Endothelial cell (in vitro differentiated cells): ENCODE data around the gene HLF. TPM values are rescaled to one million over a fixed set of nuclear protein-coding genes. Genes with fewer than 3 reads are reported as not detected.

ENCODE experiments used
- DNase-seq: peaks from one replicate; pipeline ENCODE4 v3.0.0; 2021; ENCODE audit warnings: low spot score
- H3K27ac Mint-ChIP-seq: one replicate; pipeline ENCODE4 v1.8.0; 2021; ENCODE audit warnings: mixed read lengths, inconsistent platforms; ENCODE audit not compliant: unreplicated experiment
- H3K27me3 Mint-ChIP-seq: one replicate; pipeline ENCODE4 v1.8.0; 2021; ENCODE audit warnings: mild to moderate bottlenecking, moderate library complexity, mixed read lengths, inconsistent platforms; ENCODE audit not compliant: unreplicated experiment
- H3K36me3 Mint-ChIP-seq: one replicate; pipeline ENCODE4 v1.8.0; 2021; ENCODE audit warnings: mild to moderate bottlenecking, low read depth, mixed read lengths, inconsistent platforms; ENCODE audit not compliant: unreplicated experiment
- H3K4me1 Mint-ChIP-seq: one replicate; pipeline ENCODE4 v1.8.0; 2021; ENCODE audit warnings: mild to moderate bottlenecking, mixed read lengths, inconsistent platforms; ENCODE audit not compliant: unreplicated experiment
- H3K4me3 Mint-ChIP-seq: one replicate; pipeline ENCODE4 v1.8.0; 2021; ENCODE audit warnings: mild to moderate bottlenecking, mixed read lengths, inconsistent platforms; ENCODE audit not compliant: unreplicated experiment
- H3K9me3 Mint-ChIP-seq: one replicate; pipeline ENCODE4 v1.8.0; 2021; ENCODE audit warnings: mixed read lengths, inconsistent platforms; ENCODE audit not compliant: unreplicated experiment
- CTCF ChIP-seq: fragments of 200-600 bp; sonication (generic); IDR thresholded peaks from one replicate; pipeline ENCODE4 v1.5.0; 2021; ENCODE audit warnings: antibody characterized with exemption; ENCODE audit not compliant: unreplicated experiment
- total RNA-seq: library from RNA; stranded (reverse); fragmentation: NEBNext Ultra II Directional; extraction: Animal tissue kit (Norgen Biotek cat#: 25700); gene quantifications from one replicate; pipeline ENCODE4 v1.2.1, GENCODE V29; 2021; ENCODE audit not compliant: unreplicated experiment

HLF gene
- total RNA-seq, 1 donor from 2014 or later: not detected

- Mint-ChIP-seq H3K9me3 (no peaks in the 10 kb centered on the region), H3K27me3 (peaks cover 8% of the 10 kb centered on the region), H3K4me3 (no peak overlapping the region), H3K27ac (no peak overlapping the region), H3K4me1 (no peaks in the 10 kb centered on the region), H3K36me3 (no peaks in the 10 kb centered on the region)
- TF ChIP-seq CTCF: no peak
- DNase-seq: no peak
Measured at GRCh38 chr17:55269894-55270293, 5.1 kb downstream of the HLF start.

DNA sequence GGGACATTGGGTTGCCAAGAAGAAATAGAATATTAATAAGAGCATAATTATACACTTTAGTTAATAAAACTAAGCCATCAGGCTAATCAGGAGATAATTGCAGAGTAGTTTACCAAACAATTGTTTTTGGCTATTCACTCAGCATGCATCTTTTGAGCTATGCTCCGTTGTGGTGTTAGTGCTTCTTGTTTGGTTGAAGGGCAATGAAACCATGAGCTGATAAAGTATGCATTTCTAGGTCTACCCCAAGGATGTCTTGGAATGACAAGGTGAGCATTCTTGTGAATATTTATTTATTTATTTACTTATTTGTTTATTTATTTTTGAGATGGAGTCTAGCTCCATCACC, 6.4 kb downstream of the HLF start:
- Mint-ChIP-seq H3K9me3 (no peaks in the 10 kb centered on the region), H3K4me1 (no peaks in the 10 kb centered on the region), H3K4me3 (no peak overlapping the region), H3K27me3 (peaks cover 6% of the 10 kb centered on the region), H3K36me3 (no peaks in the 10 kb centered on the region), H3K27ac (no peak overlapping the region)
- DNase-seq: no peak
- no peak for TF ChIP-seq CTCF

GRCh38 chr17:55271958-55272710, 7.4 kb downstream of the HLF start:
- no peak overlapping the region for H3K4me3 Mint-ChIP-seq
- H3K27me3 Mint-ChIP-seq: peaks cover 6% of the 10 kb centered on the region
- H3K4me1 Mint-ChIP-seq: no peaks in the 10 kb centered on the region
- TF ChIP-seq CTCF: no peak
- no peaks in the 10 kb centered on the region for H3K9me3 Mint-ChIP-seq
- H3K27ac Mint-ChIP-seq: no peak overlapping the region
- no peak for DNase-seq
- H3K36me3 Mint-ChIP-seq: no peaks in the 10 kb centered on the region

DNA sequence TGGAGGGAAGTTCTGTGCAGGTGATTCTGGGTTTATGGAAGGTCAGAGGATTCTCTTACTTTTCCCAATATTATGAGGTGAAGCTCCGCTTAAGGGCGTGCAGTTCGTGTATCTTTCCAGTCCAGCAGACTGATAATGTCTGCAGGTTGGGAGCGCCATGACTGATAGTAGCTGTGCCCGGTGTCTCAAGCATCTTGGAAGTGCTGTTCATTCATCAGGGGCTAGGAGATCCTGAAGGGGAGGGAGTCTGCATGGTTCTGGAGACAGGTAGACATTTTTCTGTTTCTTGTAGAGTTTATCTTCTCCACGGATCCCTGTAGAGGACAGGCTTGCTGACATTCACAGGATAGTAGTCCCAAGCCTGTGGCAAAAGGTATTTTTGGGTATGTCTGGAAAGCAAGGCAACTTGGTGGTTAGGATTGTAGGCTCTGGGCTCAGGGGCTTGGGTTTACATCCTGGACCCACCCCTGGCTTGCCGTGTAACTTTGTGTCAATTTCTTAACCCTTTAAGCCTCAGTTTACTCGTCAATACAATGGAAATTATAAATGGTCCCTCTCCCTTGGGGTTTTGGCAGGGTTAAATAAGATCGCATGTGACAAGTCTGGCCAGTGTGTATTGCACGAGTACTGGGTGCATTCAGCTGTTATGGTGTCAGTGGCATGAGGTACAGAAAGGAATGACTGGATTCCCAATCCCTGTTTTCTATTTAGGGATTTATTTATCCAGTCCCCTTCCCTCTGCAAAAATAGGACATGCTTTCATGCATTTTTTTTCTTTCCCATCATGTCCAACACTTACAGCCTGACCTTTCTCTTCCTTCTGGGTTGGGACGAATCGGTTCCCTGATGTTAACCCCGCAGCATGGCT, 8.2 kb downstream of the HLF start:
- H3K4me1 Mint-ChIP-seq: no peaks in the 10 kb centered on the region
- H3K9me3 Mint-ChIP-seq: no peaks in the 10 kb centered on the region
- H3K4me3 Mint-ChIP-seq: no peak overlapping the region
- H3K27me3 Mint-ChIP-seq: peaks cover 6% of the 10 kb centered on the region
- no peaks in the 10 kb centered on the region for H3K36me3 Mint-ChIP-seq
- no peak overlapping the region for H3K27ac Mint-ChIP-seq
- no peak for DNase-seq
- TF ChIP-seq CTCF: no peak
